Measurements from ENCODE around the gene ODAD4.
A peak's percentile ranks its signal among the peaks of the same experiment; 100 is the strongest.
"Not testable (repeated sequence)": the region's sequence is repeated elsewhere in the genome, so short reads cannot be mapped to it uniquely, and the experiment has no call there.

The ODAD4 gene

GRCh38 chr17:41930833-41931156 lies 378 bp downstream of the ODAD4 start:
- not testable (repeated sequence) for H3K27me3 ChIP-seq (replicated peaks in 2 of 5; ENCODE audit: control insufficient read depth in 4 of 5, insufficient read depth in 5 of 5, low read length in 4 of 5); H3K9me3 ChIP-seq (ENCODE audit: control extremely low read depth in 1 of 5, control insufficient read depth in 4 of 5, insufficient read depth in 2 of 5, low read depth in 1 of 5, low read length in 4 of 5); DNase-seq; H3K36me3 ChIP-seq (ENCODE audit: control insufficient read depth in 4 of 4, insufficient read depth in 4 of 4, low read length in 3 of 4)
- Histone ChIP-seq H3K4me3 (ENCODE audit: control insufficient read depth in 1 of 7, extremely low read depth in 1 of 7, insufficient read depth in 4 of 7, low read depth in 2 of 7, low read length in 6 of 7) (peak overlapping the region in 6 of 7 experiments; percentile 66 to 86 (median 71)), H3K4me1 (ENCODE audit: control extremely low read depth in 1 of 4, control insufficient read depth in 4 of 4, insufficient read depth in 4 of 4, low read length in 3 of 4) (peaks cover 5 to 37% (median 22%) of the 10 kb centered on the region in 4 experiments), H3K27ac (ENCODE audit: insufficient read depth in 1 of 2, low read depth in 1 of 2, low read length in 2 of 2, poor library complexity in 1 of 2, severe bottlenecking in 2 of 2) (peak overlapping the region; percentile 46 to 82)
- WGBS (ENCODE audit: insufficient coverage), result 86% methylated on average over 5 of the region's 18 CpGs
- POLR2A ChIA-PET, result interaction anchor here (0.8 kb wide), 1 partner anchor 242 kb away, joined by 5 read pairs; the partner anchor contains the start of gene EIF1
- CTCF ChIA-PET, result interaction anchor here (0.8 to 3.0 kb wide), 5 partner anchors 9 to 89 kb away, joined by 3 to 17 read pairs (median 4); partner anchors contain the start of gene ACLY

DNA sequence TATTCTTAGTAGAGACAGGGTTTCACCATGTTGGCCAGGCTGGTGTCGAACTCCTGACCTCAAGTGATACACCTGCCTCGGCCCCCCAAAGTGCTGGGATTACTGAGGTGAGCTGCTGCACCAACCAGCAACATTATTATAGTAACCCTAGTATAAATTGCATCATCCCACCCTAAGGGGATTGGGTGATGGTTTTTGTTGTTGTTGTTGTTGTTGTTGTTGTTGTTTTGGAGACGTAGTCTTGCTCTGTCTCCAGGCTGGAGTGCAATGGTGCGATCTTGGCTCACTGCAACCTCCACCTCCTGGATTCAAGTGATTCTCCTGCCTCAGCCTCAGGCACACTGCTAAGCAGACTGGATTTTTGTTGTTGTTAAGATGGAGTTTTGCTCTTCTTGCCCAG lies 1.3 kb downstream of the ODAD4 start:
- POLR2A ChIA-PET, result interaction anchor here (1.2 kb wide), 1 partner anchor 13 kb away, joined by 3 read pairs; no protein-coding TSS in a partner anchor
- CTCF ChIA-PET; H3K27ac ChIP-seq (ENCODE audit: insufficient read depth in 1 of 2, low read depth in 1 of 2, low read length in 2 of 2, poor library complexity in 1 of 2, severe bottlenecking in 2 of 2); H3K27me3 ChIP-seq (replicated peaks in 2 of 5; ENCODE audit: control insufficient read depth in 4 of 5, insufficient read depth in 5 of 5, low read length in 4 of 5); H3K4me3 ChIP-seq (ENCODE audit: control insufficient read depth in 1 of 7, extremely low read depth in 1 of 7, insufficient read depth in 4 of 7, low read depth in 2 of 7, low read length in 6 of 7); DNase-seq; H3K36me3 ChIP-seq (ENCODE audit: control insufficient read depth in 4 of 4, insufficient read depth in 4 of 4, low read length in 3 of 4); H3K9me3 ChIP-seq (ENCODE audit: control extremely low read depth in 1 of 5, control insufficient read depth in 4 of 5, insufficient read depth in 2 of 5, low read depth in 1 of 5, low read length in 4 of 5): not testable (repeated sequence)
- peaks cover 5 to 37% (median 22%) of the 10 kb centered on the region in 4 experiments for H3K4me1 ChIP-seq (ENCODE audit: control extremely low read depth in 1 of 4, control insufficient read depth in 4 of 4, insufficient read depth in 4 of 4, low read length in 3 of 4)
- no CpG with 5 or more reads among the region's 4 CpGs for WGBS (ENCODE audit: insufficient coverage)

- H3K9me3 ChIP-seq (ENCODE audit: control extremely low read depth in 1 of 5, control insufficient read depth in 4 of 5, insufficient read depth in 2 of 5, low read depth in 1 of 5, low read length in 4 of 5), result no peaks in the 10 kb centered on the region
- no peaks in the 10 kb centered on the region for H3K36me3 ChIP-seq (ENCODE audit: control insufficient read depth in 4 of 4, insufficient read depth in 4 of 4, low read length in 3 of 4)
- 0% methylated on average over 1 of the region's 2 CpGs for WGBS (ENCODE audit: insufficient coverage)
- ChIA-PET POLR2A (interaction anchor here (0.5 kb wide), 1 partner anchor 92 kb away, joined by 3 read pairs; no protein-coding TSS in a partner anchor), CTCF (interaction anchor here (0.6 to 1.4 kb wide), 5 partner anchors 13 to 1688 kb away, joined by 3 to 4 read pairs (median 3); no protein-coding TSS in a partner anchor)
- peaks cover 5 to 37% (median 22%) of the 10 kb centered on the region in 4 experiments for H3K4me1 ChIP-seq (ENCODE audit: control extremely low read depth in 1 of 4, control insufficient read depth in 4 of 4, insufficient read depth in 4 of 4, low read length in 3 of 4)
- peak overlapping the region in 1 of 7 experiments; percentile 11 for H3K4me3 ChIP-seq (ENCODE audit: control insufficient read depth in 1 of 7, extremely low read depth in 1 of 7, insufficient read depth in 4 of 7, low read depth in 2 of 7, low read length in 6 of 7)
- no peak overlapping the region for H3K27ac ChIP-seq (ENCODE audit: insufficient read depth in 1 of 2, low read depth in 1 of 2, low read length in 2 of 2, poor library complexity in 1 of 2, severe bottlenecking in 2 of 2)
- peak in 2 of 3 donors; percentile 55 for DNase-seq
- no peaks in the 10 kb centered on the region for H3K27me3 ChIP-seq (replicated peaks in 2 of 5; ENCODE audit: control insufficient read depth in 4 of 5, insufficient read depth in 5 of 5, low read length in 4 of 5)
Measured at GRCh38 chr17:41932816-41933389, 2.5 kb downstream of the ODAD4 start.

GRCh38 chr17:41935641-41936040 lies 5.2 kb downstream of the ODAD4 start:
- ChIA-PET POLR2A (interaction anchor here (0.6 kb wide), 1 partner anchor 243 kb away, joined by 3 read pairs; no protein-coding TSS in a partner anchor), CTCF (interaction anchor here (0.8 to 8.3 kb wide), 3 partner anchors 14 to 28 kb away, joined by 3 to 37 read pairs (median 3); no protein-coding TSS in a partner anchor)
- Histone ChIP-seq H3K27ac (ENCODE audit: insufficient read depth in 1 of 2, low read depth in 1 of 2, low read length in 2 of 2, poor library complexity in 1 of 2, severe bottlenecking in 2 of 2) (no peak overlapping the region), H3K4me3 (ENCODE audit: control insufficient read depth in 1 of 7, extremely low read depth in 1 of 7, insufficient read depth in 4 of 7, low read depth in 2 of 7, low read length in 6 of 7) (no peak overlapping the region), H3K27me3 (replicated peaks in 2 of 5; ENCODE audit: control insufficient read depth in 4 of 5, insufficient read depth in 5 of 5, low read length in 4 of 5) (no peaks in the 10 kb centered on the region), H3K9me3 (ENCODE audit: control extremely low read depth in 1 of 5, control insufficient read depth in 4 of 5, insufficient read depth in 2 of 5, low read depth in 1 of 5, low read length in 4 of 5) (no peaks in the 10 kb centered on the region), H3K36me3 (ENCODE audit: control insufficient read depth in 4 of 4, insufficient read depth in 4 of 4, low read length in 3 of 4) (no peaks in the 10 kb centered on the region), H3K4me1 (ENCODE audit: control extremely low read depth in 1 of 4, control insufficient read depth in 4 of 4, insufficient read depth in 4 of 4, low read length in 3 of 4) (peaks cover 0 to 21% (median 15%) of the 10 kb centered on the region in 4 experiments)
- DNase-seq, result no peak
- 99% methylated on average over 6 of the region's 6 CpGs for WGBS (ENCODE audit: insufficient coverage)

DNA sequence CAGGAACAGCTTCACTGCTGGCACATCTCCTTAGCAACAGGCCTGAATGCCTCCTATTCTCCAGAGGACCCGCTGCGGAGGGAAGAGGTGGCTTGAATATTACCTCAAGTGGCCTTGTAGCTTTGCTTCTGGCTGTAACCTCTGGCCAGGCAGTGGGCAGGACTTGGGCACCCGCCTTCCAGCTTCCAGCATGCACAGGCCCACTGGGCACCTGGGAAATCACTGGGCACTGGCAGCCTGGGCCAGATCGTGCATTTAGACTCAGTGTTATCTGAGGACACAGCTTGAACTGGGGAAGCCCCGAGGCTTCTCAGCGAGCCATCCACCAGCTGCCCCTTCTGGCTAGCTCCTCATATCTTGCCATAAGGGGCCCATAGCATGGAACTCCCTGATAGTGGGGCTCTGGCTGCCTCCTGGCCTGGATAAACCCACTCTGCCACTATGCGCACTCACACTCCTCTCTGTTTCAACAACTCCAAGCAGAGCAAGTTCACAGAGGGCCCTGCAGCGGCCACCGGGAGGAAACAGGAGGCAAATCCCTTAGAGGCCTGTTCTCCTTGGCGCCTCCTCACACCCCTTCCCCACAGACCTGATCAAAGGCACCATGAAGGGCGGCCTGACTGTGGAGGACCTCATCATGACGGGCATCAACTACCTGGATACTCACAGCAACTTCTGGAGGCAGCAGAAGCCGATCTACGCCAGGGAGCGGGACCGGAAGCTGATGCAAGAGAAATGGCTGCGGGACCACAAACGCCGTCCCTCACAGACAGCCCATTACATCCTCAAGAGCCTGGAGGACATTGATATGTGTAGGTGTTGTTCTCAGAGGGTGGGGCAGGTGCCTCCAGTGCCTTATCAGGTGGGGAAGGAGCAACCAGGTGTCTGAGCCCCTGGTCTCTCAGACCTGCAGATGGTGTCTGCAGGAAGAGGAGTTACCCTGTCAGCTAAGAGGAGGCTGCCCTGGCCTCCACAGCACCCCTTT lies 7.8 kb downstream of the ODAD4 start:
- CTCF ChIA-PET, result interaction anchor here (1.4 to 8.3 kb wide), 2 partner anchors 8 to 25 kb away, joined by 4 to 37 read pairs; partner anchors contain the start of gene ODAD4
- Histone ChIP-seq H3K9me3 (ENCODE audit: control extremely low read depth in 1 of 5, control insufficient read depth in 4 of 5, insufficient read depth in 2 of 5, low read depth in 1 of 5, low read length in 4 of 5) (no peaks in the 10 kb centered on the region), H3K36me3 (ENCODE audit: control insufficient read depth in 4 of 4, insufficient read depth in 4 of 4, low read length in 3 of 4) (no peaks in the 10 kb centered on the region), H3K27me3 (replicated peaks in 2 of 5; ENCODE audit: control insufficient read depth in 4 of 5, insufficient read depth in 5 of 5, low read length in 4 of 5) (no peaks in the 10 kb centered on the region), H3K27ac (ENCODE audit: insufficient read depth in 1 of 2, low read depth in 1 of 2, low read length in 2 of 2, poor library complexity in 1 of 2, severe bottlenecking in 2 of 2) (no peak overlapping the region), H3K4me1 (ENCODE audit: control extremely low read depth in 1 of 4, control insufficient read depth in 4 of 4, insufficient read depth in 4 of 4, low read length in 3 of 4) (peaks cover 0 to 6% (median 1%) of the 10 kb centered on the region in 4 experiments), H3K4me3 (ENCODE audit: control insufficient read depth in 1 of 7, extremely low read depth in 1 of 7, insufficient read depth in 4 of 7, low read depth in 2 of 7, low read length in 6 of 7) (no peak overlapping the region)
- peak; percentile 50 to 85 (median 66) for DNase-seq
- POLR2A ChIA-PET, result interaction anchor here (0.7 kb wide), 1 partner anchor 11 kb away, joined by 3 read pairs; no protein-coding TSS in a partner anchor
- 89% methylated on average over 17 of the region's 19 CpGs for WGBS (ENCODE audit: insufficient coverage)

- no peak for DNase-seq
- no peaks in the 10 kb centered on the region for H3K9me3 ChIP-seq (ENCODE audit: control extremely low read depth in 1 of 5, control insufficient read depth in 4 of 5, insufficient read depth in 2 of 5, low read depth in 1 of 5, low read length in 4 of 5)
Measured at GRCh38 chr17:41939044-41939692, 8.8 kb downstream of the ODAD4 start.

More at GRCh38 chr17:41939044-41939692, 8.8 kb downstream of the ODAD4 start:
- H3K27ac ChIP-seq (ENCODE audit: insufficient read depth in 1 of 2, low read depth in 1 of 2, low read length in 2 of 2, poor library complexity in 1 of 2, severe bottlenecking in 2 of 2), result no peak overlapping the region
- ChIA-PET POLR2A (interaction anchor here (0.7 kb wide), 1 partner anchor 10 kb away, joined by 3 read pairs; no protein-coding TSS in a partner anchor), CTCF (interaction anchor here (0.6 to 8.3 kb wide), 3 partner anchors 9 to 213 kb away, joined by 3 to 37 read pairs (median 4); partner anchors contain the start of gene ODAD4)
- H3K27me3 ChIP-seq (replicated peaks in 2 of 5; ENCODE audit: control insufficient read depth in 4 of 5, insufficient read depth in 5 of 5, low read length in 4 of 5), result no peaks in the 10 kb centered on the region
- WGBS (ENCODE audit: insufficient coverage), result 97% methylated on average over 2 of the region's 4 CpGs
- H3K36me3 ChIP-seq (ENCODE audit: control insufficient read depth in 4 of 4, insufficient read depth in 4 of 4, low read length in 3 of 4), result no peaks in the 10 kb centered on the region
- no peak overlapping the region for H3K4me3 ChIP-seq (ENCODE audit: control insufficient read depth in 1 of 7, extremely low read depth in 1 of 7, insufficient read depth in 4 of 7, low read depth in 2 of 7, low read length in 6 of 7)
- no peaks in the 10 kb centered on the region for H3K4me1 ChIP-seq (ENCODE audit: control extremely low read depth in 1 of 4, control insufficient read depth in 4 of 4, insufficient read depth in 4 of 4, low read length in 3 of 4)
